ENCODE data around the gene ACSL3.
"Not testable (repeated sequence)": the region's sequence is repeated elsewhere in the genome, so short reads cannot be mapped to it uniquely, and the experiment has no call there.

ACSL3 gene

DNA sequence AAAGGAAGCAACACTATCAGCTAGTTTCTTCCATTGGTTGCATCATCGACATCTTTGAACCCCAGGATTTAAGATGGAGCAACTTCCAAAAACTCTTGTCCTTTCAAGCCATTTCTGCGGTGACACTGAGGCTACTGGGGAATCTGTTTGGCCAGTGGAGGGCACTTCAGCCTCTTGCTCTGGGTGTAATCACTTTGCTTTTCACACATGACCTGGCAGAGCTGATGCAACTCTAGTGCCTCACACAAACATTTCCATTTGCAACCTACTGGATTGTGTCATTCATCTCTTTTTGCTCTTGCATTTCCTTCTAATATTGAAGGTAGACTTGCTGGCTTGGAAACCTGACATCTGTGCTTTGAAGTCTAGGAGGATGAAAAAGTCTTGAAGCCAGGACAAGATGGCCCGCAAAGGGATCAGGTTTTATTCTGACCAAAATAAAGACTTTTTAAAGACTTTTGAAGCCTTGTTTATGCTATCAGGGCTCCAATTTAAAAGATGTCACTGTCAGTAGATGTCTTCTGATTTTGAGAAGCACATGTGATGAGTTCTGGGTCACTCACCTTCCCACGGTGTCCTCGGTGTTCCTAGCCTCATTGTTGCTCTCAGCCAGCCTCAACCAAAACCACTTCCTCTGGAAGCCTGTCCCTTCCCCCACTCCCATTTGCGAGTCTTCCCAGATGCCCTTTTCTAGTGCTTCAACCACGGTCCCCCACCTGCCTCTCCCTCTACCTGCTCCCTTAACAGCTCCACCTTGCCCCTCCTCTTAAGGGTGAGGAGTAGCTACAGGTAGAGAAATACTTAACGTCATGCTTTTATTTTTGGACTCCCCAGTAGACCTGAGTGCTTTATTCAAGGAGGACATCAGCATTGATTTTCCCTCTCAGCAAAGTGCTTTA lies 121.4 kb downstream of the ACSL3 start:
- peak; percentile 91 for DNase-seq

DNA sequence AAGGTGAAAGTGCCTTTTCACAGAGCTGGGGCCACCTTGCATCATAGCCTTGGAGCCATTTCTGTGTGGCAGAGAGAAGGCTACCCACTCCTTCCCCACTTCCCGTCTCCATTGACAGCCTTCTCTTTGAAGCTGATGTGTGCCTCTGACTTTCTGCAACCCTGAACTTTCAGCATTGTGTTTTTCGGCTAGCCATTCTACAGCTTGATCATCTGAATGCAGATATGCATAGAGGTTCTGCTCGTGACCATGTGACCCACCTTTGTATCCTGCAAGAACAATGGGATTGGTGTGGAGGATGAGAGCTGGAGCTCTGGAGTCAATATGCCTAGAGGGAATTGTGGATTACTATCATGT lies 122.1 kb downstream of the ACSL3 start:
- DNase-seq, result no peak

- no peak for DNase-seq
These were observed 124.1 kb downstream of the ACSL3 start for GRCh38 chr2:222984908-222985307.

DNA sequence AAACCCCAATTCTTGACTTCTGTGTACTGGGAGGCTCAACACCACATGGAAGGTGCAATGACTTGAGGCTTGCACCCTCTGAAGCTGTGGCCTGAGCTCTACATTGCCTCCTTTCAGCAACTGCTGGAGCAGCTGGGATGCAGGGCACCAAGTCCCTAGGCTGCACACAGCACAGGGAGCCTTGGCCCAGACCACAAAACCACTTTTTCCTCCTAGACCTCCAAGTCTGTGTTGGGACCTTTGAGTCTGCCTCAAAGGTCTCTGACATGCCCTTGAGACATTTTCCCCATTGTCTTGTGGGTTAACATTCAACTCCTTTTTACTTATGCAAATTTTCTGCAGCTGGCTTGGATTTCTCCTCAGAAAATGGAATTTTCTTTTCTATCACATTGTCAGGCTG lies 128.6 kb downstream of the ACSL3 start:
- no peak for DNase-seq

DNA sequence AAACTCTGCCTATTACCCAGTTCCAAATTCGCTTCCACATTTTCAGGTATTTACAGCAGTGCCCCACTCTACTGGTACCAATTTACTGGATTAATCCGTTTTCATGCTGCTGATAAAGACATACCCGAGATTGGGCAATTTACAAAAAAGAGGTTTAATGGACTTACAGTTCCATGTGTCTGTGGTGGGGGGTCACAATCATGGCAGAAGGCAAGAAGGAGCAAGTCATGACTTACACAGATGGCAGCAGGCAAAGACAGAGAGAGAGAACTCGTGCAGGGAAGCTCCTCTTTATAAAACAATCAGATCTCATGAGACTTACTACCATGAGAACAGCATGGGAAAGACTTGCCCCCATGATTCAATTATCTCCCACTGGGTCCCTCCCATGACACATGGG lies 129.4 kb downstream of the ACSL3 start:
- not testable (repeated sequence) for DNase-seq

DNA sequence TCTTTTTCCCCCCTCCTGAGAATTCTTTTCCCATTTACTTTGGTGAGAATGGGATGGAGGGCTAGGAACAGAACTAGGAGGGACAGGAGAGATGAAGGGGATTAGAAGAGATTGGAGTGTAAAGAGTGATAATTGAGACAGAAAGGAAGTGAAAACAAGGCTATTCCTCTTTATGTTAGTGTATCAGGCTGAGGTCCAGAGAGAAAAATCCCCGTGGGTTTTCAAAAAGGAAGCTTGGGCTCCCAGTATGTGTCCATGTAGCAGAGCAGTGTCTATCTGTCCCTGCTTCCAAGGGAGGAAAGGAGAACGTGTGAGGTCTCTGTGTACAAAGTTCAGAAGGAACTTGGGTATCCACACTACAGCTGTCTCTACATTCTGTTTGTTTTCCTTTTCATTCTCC lies 131.3 kb downstream of the ACSL3 start:
- no peak for DNase-seq

Measured in NCI-H2029 (cell line).